ENCODE data around the gene MRPS18C. TPM values are rescaled to one million over a fixed set of nuclear protein-coding genes. Genes with fewer than 3 reads are reported as not detected.

Gene MRPS18C
- total and polyA plus RNA-seq, 9 of the 15 experiments (the other 6 are each of a cell fraction or from before 2014, with no cell fraction given) = 54.3 to 390 (median 138) TPM

DNA sequence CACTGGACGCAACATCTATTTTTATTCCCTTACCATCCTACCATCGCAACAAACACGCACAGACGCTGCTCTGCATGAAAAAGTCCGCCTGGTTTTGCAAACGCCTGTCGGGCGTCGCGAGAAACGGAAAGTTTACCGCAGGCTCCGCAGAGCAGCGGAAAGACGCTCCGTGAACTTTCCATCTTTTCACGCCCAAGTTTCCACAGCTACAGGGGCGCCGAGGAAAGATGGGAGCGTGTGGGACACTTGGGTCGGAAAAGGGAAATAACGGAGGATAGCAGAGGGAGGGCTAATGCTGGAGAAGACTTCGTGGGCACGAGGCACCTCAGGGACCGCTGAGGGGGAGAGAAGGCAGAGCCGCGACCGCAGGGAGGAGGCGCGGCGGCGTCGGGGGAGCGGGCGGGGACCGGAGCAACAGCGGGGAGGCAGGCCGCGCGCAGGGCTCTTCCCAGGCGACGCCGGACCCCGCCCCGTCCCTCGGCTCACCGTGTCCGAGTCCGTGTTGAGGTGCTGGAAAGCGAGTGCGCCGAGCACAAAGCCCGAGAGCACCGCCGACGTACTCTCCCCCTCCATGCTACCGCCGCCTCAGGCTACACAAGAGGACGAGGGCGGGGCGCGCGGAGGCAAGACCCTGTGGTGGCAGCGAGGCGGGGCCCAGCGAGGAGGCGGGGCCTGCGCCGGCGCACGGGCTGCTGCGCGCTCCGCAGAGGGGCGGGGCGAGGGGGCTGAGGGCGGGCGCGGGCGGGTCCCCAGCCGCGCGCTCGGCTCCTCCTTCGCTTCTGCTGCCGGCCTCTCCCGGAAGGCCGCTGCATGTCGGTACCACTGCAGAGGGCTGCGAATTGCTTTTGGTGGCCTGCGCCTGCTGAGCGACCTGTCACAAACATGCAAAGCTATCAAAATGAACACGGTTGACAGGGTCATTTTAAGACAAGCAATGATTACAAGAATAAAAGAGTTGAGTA lies 28.9 kb downstream of the MRPS18C start, which contains the start of gene ABRAXAS1 (continued):
- TF ChIP-seq ZNF830 (CRISPR knock-in tag; IDR thresholded peaks at IDR 0.05) = no peak
- TF ChIP-seq PTRF (tag; IDR thresholded peaks at IDR 0.05) = no peak
- no peak for TF ChIP-seq ZBTB8A (IDR thresholded peaks at IDR 0.05; ENCODE audit: partially characterized antibody)
- TF ChIP-seq TCFL5 (CRISPR knock-in tag; conservative IDR thresholded peaks at IDR 0.05) = no peak
- TF ChIP-seq, protein P1, sequence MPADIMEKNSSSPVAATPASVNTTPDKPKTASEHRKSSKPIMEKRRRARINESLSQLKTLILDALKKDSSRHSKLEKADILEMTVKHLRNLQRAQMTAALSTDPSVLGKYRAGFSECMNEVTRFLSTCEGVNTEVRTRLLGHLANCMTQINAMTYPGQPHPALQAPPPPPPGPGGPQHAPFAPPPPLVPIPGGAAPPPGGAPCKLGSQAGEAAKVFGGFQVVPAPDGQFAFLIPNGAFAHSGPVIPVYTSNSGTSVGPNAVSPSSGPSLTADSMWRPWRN (IDR thresholded peaks at IDR 0.05; ENCODE audit: low read depth) = peak; percentile 50; the same call in 1 of the 2 replicates
- TF ChIP-seq ZNF212 (CRISPR knock-in tag; IDR thresholded peaks at IDR 0.05) = no peak
- TF ChIP-seq, protein P2, sequence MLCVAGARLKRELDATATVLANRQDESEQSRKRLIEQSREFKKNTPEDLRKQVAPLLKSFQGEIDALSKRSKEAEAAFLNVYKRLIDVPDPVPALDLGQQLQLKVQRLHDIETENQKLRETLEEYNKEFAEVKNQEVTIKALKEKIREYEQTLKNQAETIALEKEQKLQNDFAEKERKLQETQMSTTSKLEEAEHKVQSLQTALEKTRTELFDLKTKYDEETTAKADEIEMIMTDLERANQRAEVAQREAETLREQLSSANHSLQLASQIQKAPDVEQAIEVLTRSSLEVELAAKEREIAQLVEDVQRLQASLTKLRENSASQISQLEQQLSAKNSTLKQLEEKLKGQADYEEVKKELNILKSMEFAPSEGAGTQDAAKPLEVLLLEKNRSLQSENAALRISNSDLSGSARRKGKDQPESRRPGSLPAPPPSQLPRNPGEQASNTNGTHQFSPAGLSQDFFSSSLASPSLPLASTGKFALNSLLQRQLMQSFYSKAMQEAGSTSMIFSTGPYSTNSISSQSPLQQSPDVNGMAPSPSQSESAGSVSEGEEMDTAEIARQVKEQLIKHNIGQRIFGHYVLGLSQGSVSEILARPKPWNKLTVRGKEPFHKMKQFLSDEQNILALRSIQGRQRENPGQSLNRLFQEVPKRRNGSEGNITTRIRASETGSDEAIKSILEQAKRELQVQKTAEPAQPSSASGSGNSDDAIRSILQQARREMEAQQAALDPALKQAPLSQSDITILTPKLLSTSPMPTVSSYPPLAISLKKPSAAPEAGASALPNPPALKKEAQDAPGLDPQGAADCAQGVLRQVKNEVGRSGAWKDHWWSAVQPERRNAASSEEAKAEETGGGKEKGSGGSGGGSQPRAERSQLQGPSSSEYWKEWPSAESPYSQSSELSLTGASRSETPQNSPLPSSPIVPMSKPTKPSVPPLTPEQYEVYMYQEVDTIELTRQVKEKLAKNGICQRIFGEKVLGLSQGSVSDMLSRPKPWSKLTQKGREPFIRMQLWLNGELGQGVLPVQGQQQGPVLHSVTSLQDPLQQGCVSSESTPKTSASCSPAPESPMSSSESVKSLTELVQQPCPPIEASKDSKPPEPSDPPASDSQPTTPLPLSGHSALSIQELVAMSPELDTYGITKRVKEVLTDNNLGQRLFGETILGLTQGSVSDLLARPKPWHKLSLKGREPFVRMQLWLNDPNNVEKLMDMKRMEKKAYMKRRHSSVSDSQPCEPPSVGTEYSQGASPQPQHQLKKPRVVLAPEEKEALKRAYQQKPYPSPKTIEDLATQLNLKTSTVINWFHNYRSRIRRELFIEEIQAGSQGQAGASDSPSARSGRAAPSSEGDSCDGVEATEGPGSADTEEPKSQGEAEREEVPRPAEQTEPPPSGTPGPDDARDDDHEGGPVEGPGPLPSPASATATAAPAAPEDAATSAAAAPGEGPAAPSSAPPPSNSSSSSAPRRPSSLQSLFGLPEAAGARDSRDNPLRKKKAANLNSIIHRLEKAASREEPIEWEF (CRISPR knock-in tag; IDR thresholded peaks at IDR 0.05) = no peak
- TF ChIP-seq KLF13 (tag; IDR thresholded peaks at IDR 0.05; ENCODE audit: borderline replicate concordance, low read depth) = peak; percentile 70; the same call in 1 of the 2 replicates
- TF ChIP-seq, protein P3, sequence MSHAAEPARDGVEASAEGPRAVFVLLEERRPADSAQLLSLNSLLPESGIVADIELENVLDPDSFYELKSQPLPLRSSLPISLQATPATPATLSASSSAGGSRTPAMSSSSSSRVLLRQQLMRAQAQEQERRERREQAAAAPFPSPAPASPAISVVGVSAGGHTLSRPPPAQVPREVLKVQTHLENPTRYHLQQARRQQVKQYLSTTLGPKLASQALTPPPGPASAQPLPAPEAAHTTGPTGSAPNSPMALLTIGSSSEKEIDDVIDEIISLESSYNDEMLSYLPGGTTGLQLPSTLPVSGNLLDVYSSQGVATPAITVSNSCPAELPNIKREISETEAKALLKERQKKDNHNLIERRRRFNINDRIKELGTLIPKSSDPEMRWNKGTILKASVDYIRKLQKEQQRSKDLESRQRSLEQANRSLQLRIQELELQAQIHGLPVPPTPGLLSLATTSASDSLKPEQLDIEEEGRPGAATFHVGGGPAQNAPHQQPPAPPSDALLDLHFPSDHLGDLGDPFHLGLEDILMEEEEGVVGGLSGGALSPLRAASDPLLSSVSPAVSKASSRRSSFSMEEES (CRISPR knock-in tag; IDR thresholded peaks at IDR 0.05) = no peak
- peak; percentile 95 for TF ChIP-seq HNRNPLL (IDR thresholded peaks at IDR 0.05; ENCODE audit: low read depth, low read length, poor library complexity, severe bottlenecking)
- no peak for TF ChIP-seq PURB (CRISPR knock-in tag; IDR thresholded peaks at IDR 0.05; ENCODE audit: low read depth)
- peak; percentile 77 for TF ChIP-seq HMGN3 (IDR thresholded peaks at IDR 0.05; ENCODE audit: borderline replicate concordance, extremely low read depth, insufficient read length, low read depth, low read length)
- no peak for TF ChIP-seq PCBP2 (IDR thresholded peaks at IDR 0.05; ENCODE audit: low read depth, low read length, poor library complexity, severe bottlenecking)
- TF ChIP-seq PHTF2 (CRISPR knock-in tag; IDR thresholded peaks at IDR 0.05) = no peak
- 0 out of 2 replicates have a peak, but pooled peaks have one; percentile 38 for TF ChIP-seq ZNF76 (CRISPR knock-in tag; IDR thresholded peaks at IDR 0.05; ENCODE audit: borderline replicate concordance)
- TF ChIP-seq, protein P4, sequence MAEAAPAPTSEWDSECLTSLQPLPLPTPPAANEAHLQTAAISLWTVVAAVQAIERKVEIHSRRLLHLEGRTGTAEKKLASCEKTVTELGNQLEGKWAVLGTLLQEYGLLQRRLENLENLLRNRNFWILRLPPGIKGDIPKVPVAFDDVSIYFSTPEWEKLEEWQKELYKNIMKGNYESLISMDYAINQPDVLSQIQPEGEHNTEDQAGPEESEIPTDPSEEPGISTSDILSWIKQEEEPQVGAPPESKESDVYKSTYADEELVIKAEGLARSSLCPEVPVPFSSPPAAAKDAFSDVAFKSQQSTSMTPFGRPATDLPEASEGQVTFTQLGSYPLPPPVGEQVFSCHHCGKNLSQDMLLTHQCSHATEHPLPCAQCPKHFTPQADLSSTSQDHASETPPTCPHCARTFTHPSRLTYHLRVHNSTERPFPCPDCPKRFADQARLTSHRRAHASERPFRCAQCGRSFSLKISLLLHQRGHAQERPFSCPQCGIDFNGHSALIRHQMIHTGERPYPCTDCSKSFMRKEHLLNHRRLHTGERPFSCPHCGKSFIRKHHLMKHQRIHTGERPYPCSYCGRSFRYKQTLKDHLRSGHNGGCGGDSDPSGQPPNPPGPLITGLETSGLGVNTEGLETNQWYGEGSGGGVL (CRISPR knock-in tag; IDR thresholded peaks at IDR 0.05) = no peak
